OCI-LY7 (cell line): Measurements from ENCODE around the gene CNGA1.

ENCODE experiments used
- EZH2phosphoT487 ChIP-seq: fragments of 200-600 bp; sonication (generic); IDR thresholded peaks from 2 replicates; pipeline ENCODE4 v1.6.1; 2018; ENCODE audit warnings: low read depth, borderline replicate concordance, mild to moderate bottlenecking, mixed run types, antibody characterized with exemption, low read length, moderate library complexity, mixed read lengths
- TF ChIP-seq, protein P1 (sequence below): fragments of 200-600 bp; sonication (generic); conservative IDR thresholded peaks from 2 replicates; pipeline ENCODE4 v1.5.1; 2014; ENCODE audit warnings: mild to moderate bottlenecking, antibody characterized with exemption, low read length, moderate library complexity, mixed read lengths

GRCh38 chr4:47913330-47913729 lies 103.2 kb downstream of the CNGA1 start:
- TF ChIP-seq, protein P1, sequence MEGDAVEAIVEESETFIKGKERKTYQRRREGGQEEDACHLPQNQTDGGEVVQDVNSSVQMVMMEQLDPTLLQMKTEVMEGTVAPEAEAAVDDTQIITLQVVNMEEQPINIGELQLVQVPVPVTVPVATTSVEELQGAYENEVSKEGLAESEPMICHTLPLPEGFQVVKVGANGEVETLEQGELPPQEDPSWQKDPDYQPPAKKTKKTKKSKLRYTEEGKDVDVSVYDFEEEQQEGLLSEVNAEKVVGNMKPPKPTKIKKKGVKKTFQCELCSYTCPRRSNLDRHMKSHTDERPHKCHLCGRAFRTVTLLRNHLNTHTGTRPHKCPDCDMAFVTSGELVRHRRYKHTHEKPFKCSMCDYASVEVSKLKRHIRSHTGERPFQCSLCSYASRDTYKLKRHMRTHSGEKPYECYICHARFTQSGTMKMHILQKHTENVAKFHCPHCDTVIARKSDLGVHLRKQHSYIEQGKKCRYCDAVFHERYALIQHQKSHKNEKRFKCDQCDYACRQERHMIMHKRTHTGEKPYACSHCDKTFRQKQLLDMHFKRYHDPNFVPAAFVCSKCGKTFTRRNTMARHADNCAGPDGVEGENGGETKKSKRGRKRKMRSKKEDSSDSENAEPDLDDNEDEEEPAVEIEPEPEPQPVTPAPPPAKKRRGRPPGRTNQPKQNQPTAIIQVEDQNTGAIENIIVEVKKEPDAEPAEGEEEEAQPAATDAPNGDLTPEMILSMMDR, result no peak
- no peak for TF ChIP-seq EZH2phosphoT487
